Hippocampal formation (tissue), 2 donors: ENCODE measurements around the gene PRPF19.

Experiments used
- DNase-seq, 2 donors: peaks; one replicate each; lab custom pipeline; 2025; lab: John Stamatoyannopoulos, UW

Gene PRPF19

GRCh38 chr11:60858731-60859464 is 47.5 kb downstream of the PRPF19 start:
- no peak for DNase-seq

GRCh38 chr11:60858236-60858635 is 48.1 kb downstream of the PRPF19 start:
- no peak for DNase-seq

- DNase-seq = no peak
Observed at GRCh38 chr11:60857378-60858232, 48.8 kb downstream of the PRPF19 start.

- DNase-seq = no peak
Observed at GRCh38 chr11:60855726-60856633, 50.4 kb downstream of the PRPF19 start, which contains the start of gene PTGDR2. PTGDR2 (minus strand) TSS chr11:60855950; CDS start chr11:60853722, 2,228 bp downstream.

GRCh38 chr11:60854847-60855725 is 51.3 kb downstream of the PRPF19 start:
- DNase-seq = no peak

- DNase-seq = no peak
Observed at GRCh38 chr11:60854140-60854846, 52.1 kb downstream of the PRPF19 start.

GRCh38 chr11:60852982-60853950 is 53.1 kb downstream of the PRPF19 start:
- DNase-seq = no peak

- no peak for DNase-seq
Observed at GRCh38 chr11:60852117-60852981, 54.0 kb downstream of the PRPF19 start.

- no peak for DNase-seq
Observed at GRCh38 chr11:60851327-60852104, 54.9 kb downstream of the PRPF19 start.

GRCh38 chr11:60849641-60850520 is 56.5 kb downstream of the PRPF19 start:
- DNase-seq = no peak

- DNase-seq = no peak
Observed at GRCh38 chr11:60848714-60849151, 57.7 kb downstream of the PRPF19 start.

- DNase-seq = no peak
Observed at GRCh38 chr11:60847896-60848295, 58.5 kb downstream of the PRPF19 start.

GRCh38 chr11:60847281-60847680 is 59.1 kb downstream of the PRPF19 start:
- no peak for DNase-seq

GRCh38 chr11:60845338-60845737 is 61.0 kb downstream of the PRPF19 start:
- DNase-seq = no peak

- no peak for DNase-seq
Observed at GRCh38 chr11:60844870-60845221, 61.5 kb downstream of the PRPF19 start.
